Measurements from ENCODE around the gene MGAT3.
"Not testable (repeated sequence)": the region's sequence is repeated elsewhere in the genome, so short reads cannot be mapped to it uniquely, and the experiment has no call there.

Gene MGAT3, protein sequence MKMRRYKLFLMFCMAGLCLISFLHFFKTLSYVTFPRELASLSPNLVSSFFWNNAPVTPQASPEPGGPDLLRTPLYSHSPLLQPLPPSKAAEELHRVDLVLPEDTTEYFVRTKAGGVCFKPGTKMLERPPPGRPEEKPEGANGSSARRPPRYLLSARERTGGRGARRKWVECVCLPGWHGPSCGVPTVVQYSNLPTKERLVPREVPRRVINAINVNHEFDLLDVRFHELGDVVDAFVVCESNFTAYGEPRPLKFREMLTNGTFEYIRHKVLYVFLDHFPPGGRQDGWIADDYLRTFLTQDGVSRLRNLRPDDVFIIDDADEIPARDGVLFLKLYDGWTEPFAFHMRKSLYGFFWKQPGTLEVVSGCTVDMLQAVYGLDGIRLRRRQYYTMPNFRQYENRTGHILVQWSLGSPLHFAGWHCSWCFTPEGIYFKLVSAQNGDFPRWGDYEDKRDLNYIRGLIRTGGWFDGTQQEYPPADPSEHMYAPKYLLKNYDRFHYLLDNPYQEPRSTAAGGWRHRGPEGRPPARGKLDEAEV

DNA sequence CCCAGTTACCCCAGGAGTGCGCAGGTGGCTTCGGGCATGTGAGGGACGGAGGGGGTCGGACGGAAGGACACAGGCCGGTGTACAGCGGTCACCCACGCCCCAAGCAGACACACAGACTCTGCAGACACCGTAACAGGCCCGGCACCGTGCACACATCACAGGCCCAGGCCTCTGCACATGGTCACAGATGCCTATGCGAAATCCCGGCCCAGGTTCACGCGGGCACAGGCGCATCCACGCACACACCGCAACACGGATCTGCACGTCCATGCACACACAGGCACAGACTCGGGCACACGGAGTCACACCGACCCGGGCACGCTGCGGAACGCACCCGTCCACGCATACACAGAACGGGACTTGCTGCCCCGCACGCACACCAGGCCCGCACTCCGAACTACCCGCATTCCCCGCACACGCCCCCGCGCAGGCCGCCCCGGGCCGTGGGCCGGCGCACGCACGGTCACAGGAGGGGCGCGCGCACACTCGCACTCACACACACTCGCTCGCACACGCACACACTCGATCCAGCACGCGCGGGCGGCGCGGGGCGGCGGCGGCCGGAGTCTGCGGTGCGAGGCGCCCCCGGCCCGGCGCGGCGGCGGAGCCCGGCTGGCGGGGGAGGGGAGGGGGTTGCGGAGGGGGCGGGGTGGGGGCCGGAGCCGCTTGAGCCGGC lies at the start of gene MGAT3:
MGAT3 (plus strand) TSS at position 491 of the 676 bp plus-strand sequence. CDS start 30,336 bp downstream, outside the sequence.
- no peak for DNase-seq (ENCODE audit: low spot score)

DNA sequence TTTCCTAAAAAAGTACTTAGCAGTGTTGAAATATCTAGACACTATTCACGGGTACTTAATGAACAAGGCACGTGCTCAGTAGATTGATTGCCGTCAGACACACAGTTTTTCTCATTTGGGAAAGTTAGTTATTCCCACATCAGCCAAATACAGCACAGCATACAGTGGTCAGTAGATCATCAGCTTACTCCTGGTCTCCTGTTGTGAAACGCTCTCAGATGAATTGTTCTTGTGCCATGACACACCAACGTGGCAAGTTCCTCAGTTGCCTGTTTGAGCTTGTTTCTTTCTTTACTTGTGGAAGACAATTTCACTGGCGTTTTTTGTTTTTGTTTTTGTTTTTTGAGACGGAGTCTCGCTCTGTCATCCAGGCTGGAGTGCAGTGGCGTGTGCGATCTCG lies 48.6 kb upstream of the MGAT3 start:
- DNase-seq (ENCODE audit: low spot score): no peak

DNA sequence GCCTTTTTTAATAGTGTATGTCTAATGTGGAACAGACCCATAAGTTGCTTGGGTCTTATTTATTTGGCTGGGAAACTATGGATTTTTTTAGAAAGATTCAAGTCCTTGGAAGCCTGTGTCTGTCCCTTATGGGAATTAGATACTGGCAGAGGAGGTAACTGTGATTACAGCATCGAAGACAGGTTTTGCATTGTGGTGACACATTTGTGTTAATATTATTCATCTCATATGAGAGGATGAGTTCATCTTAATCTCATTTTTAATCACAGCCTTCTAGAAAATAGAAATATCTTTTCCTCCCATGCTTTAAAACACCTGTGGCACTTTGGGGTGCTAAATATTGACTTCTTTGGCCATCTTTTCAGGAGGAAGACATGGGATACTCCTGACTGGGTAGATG lies 48.0 kb upstream of the MGAT3 start:
- DNase-seq (ENCODE audit: low spot score): no peak

DNA sequence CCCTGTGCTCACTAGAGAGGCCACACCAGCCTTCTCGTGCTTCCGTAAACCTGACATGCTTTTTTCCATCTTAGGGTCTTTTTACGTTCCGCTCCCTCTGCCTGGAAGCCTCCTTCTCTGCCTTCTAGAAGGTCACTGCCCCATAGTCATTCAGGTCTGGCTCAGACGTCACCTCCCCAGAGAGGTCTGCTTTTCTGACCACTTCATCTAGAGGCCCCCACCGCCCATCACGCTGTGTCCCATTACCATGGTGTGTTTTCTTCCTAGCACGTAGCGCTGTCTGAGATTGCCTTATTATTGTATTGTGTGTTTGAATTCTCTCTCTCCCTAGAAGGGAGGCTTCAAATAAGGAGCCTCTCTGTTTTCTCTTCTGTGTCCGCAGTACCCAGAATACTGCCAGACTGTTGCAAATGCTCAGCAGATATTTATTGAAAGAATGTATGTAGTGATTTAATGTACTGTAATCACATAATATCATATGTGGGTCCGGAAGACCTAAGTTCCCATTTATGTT lies 47.2 kb upstream of the MGAT3 start:
- peak; percentile 63 for DNase-seq (ENCODE audit: low spot score)

GRCh38 chr22:39410264-39410663 lies 46.5 kb upstream of the MGAT3 start:
- DNase-seq (ENCODE audit: low spot score): no peak

GRCh38 chr22:39411828-39412365 lies 44.9 kb upstream of the MGAT3 start:
- not testable (repeated sequence) for DNase-seq (ENCODE audit: low spot score)

DNA sequence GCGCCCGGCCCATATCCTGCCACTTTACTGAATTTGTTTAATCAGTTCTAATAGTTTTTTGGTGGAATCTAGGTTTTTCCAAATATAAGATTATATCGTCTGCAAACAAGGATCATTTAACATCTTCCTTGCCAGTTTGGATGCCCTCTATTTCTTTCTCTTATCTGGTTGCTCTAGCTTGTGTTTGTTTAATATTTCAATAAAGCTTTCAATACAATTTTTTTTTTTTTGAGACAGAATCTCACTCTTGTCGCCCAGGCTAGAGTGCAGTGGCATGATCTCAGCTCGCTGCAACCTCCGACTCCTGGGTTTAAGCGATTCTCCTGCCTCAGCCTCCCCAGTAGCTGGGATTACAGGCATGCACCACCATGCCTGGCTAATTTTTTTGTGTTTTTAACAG lies 43.6 kb upstream of the MGAT3 start:
- not testable (repeated sequence) for DNase-seq (ENCODE audit: low spot score)

- no peak for DNase-seq (ENCODE audit: low spot score)
Observed at GRCh38 chr22:39414377-39414776, 42.4 kb upstream of the MGAT3 start.

DNA sequence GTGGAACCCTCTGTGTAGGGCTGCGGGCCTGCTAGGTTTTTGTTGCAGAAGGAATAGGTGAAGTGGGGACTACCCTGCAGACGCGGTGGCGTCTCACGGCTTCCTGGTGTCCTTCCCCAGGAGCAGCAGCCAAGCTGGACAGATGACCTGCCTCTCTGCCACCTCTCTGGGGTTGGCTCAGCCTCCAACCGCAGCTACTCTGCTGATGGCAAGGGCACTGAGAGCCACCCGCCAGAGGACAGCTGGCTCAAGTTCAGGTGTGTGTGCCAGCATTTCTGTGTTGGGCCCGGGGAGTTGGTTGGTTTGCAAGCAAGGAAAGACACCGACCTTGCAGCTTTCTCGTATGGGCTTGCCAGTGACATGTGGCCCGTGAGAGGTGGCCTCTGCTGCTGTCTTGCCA lies 41.9 kb upstream of the MGAT3 start:
- DNase-seq (ENCODE audit: low spot score): peak; percentile 46

GRCh38 chr22:39415506-39415905 lies 41.3 kb upstream of the MGAT3 start:
- DNase-seq (ENCODE audit: low spot score): no peak

- no peak for DNase-seq (ENCODE audit: low spot score)
Observed at GRCh38 chr22:39416319-39416718, 40.5 kb upstream of the MGAT3 start.

GRCh38 chr22:39417641-39418040 lies 39.2 kb upstream of the MGAT3 start:
- no peak for DNase-seq (ENCODE audit: low spot score)

DNA sequence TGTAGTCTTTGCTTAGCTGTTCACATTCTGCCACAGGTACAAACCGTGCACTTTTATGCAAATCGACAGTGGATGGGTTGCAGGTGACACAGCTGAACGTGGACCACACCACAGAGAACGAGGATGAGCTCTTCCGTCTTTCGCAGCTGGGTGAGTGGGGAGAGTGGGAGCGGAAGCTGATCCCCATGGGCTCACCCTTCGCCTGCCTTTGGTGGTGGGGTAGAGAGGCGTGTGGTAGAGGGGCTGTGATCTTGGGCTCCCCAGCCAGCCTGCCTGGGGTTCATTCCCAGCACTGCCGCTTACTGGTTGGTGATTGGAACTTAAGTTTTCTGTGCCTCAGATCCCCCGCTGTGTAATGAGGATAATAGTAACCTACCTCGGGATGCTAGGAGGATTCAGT lies 38.1 kb upstream of the MGAT3 start:
- no peak for DNase-seq (ENCODE audit: low spot score)

- DNase-seq (ENCODE audit: low spot score): no peak
Observed at GRCh38 chr22:39419096-39419495, 37.7 kb upstream of the MGAT3 start.

DNA sequence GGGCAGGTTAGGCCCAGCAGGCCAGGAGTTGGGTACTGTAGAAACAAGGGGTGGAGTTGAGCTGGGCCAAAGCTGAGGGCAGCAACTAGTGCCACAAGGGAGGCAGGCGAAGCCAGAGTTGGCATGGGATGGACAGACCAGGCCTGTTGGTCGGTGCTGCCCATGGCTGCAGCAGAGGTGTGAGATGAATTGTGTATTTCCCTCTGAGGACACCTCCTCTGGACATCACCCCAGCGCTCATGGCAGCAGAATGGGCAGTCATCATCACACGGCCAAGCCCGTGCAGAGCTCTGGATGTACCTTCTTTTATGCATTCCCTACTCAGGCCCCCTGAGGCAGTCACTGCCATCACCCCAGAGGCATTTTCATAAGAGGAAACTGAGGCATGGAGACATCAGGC lies 36.9 kb upstream of the MGAT3 start:
- no peak for DNase-seq (ENCODE audit: low spot score)

GRCh38 chr22:39421691-39422090 lies 35.1 kb upstream of the MGAT3 start:
- no peak for DNase-seq (ENCODE audit: low spot score)

- DNase-seq (ENCODE audit: low spot score): no peak
Observed at GRCh38 chr22:39422101-39422500, 34.7 kb upstream of the MGAT3 start.

- DNase-seq (ENCODE audit: low spot score): no peak
Observed at GRCh38 chr22:39422721-39423120, 34.1 kb upstream of the MGAT3 start.

DNA sequence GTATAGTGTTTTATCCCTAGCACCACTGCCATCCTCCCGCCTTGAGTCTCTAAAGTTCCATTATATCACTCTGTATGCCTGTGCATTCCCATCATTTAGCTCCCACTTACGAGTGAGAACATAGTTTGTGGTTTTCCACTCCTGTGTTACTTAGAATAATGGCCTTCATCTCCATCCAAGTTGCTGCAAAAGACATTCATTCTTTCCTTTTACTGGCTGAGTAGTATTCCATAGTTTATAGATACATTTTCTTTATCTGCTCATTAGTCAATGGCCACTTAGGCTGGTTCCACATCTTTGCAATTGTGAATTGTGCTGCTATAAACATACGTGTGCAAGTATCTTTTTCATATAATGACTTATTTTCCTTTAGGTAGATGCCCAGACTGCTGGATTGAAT lies 32.8 kb upstream of the MGAT3 start:
- DNase-seq (ENCODE audit: low spot score): no peak

DNA sequence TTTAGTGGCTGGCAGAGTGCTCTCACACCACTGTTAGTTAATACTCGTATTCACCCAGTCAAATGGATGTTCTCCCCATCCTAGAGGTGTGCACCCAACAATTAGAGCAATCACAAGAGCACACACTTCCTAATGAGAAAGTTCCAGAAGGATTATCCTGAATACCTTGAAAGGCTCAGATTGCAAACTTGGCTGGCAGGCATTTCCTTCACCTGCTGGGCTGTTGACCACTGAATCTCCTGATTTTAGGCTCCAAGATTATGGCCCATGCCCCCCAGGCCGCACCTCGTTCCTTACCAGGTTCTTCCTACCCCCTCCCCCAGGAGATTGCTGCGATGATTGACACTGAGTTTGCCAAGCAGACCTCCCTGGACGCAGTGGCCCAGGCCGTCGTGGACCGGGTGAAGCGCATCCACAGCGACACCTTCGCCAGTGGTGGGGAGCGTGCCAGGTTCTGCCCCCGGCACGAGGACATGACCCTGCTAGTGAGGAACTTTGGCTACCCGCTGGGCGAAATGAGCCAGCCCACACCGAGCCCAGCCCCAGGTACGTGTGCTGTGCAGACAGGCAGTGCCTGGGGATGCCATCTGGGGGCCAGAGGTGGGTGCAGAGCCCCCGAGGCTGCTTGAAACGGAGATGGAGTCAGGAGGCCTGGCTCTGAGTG lies 30.3 kb upstream of the MGAT3 start:
- DNase-seq (ENCODE audit: low spot score): no peak

DNA sequence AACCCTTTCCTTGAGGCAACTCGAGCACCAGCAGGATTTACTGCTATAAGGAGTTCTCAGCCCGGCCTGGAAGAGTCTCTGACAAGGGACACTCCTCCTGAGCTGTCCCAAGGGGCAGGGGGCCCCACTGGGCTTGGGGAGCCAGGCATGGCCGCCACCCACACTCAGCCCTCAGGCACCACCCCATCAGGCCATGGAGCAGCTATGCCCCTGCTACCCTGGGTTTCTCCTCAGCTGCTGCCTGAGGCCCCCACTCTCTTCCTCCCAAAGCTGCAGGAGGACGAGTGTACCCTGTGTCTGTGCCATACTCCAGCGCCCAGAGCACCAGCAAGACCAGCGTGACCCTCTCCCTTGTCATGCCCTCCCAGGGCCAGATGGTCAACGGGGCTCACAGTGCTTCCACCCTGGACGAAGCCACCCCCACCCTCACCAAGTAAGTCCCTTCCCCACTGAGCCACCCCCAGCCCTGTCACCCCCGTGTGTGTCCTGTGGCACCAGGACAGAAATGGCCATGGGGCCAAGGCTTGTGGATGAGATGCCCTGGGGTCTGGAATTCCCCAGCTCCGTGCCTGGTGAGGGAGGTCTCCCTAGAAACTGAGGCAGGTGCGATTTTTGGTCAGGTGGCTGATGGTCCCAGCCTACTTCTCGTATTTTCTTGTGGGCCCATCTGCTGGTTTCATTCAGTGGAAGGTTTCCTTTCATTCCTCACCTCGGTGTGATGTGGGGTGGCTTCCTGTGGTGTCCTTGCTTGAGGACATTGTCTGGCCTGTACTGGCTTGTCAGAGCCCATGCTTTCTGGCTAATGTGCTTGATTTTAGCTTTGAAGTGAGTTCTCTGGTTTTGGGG lies 28.8 kb upstream of the MGAT3 start:
- DNase-seq (ENCODE audit: low spot score): no peak
